PC-3 (cell line): Measurements from ENCODE around the gene FTO. TPM values are rescaled to one million over a fixed set of nuclear protein-coding genes. Genes with fewer than 3 reads are reported as not detected.

Experiments
- ATAC-seq: fragments of 200-7000 bp; cut with Tn5 transposase; 2 replicates; pipeline ENCODE4 v1.9.1; 2020; ENCODE audit warnings: mild to moderate bottlenecking, moderate library complexity
- BruUV-seq: library from RNA; stranded (reverse); fragments of 400-500 nt; replicated peaks from 2 replicates; lab custom pipeline; 2021; lab: Mats Ljungman, UMichigan
- CTCF ChIA-PET: fragments of 300-600 bp; sonication (Branson Sonifier 250); formaldehyde crosslinking; loops from one replicate; lab custom pipeline; 2022; ENCODE audit warnings: antibody characterized with exemption; lab: Charles Lee
- POLR2A ChIA-PET: fragments of 300-600 bp; sonication (Branson Sonifier 250); formaldehyde crosslinking; loops from one replicate; lab custom pipeline; 2022; ENCODE audit warnings: antibody characterized with exemption; ENCODE audit not compliant: unreplicated experiment; lab: Charles Lee
- DNase-seq: peaks from one replicate; pipeline ENCODE4 v3.0.0-alpha.2; 2015
- H2AFZ ChIP-seq: fragments of 300-600 bp; sonication (generic); 2 replicates; pipeline ENCODE4 v1.6.0; 2016; ENCODE audit warnings: antibody characterized with exemption, low read length
- H3F3A ChIP-seq: fragments of 300-600 bp; sonication (generic); one replicate; pipeline ENCODE4 v1.6.0; 2017; ENCODE audit warnings: antibody characterized with exemption, low read length, control low read depth, mild to moderate bottlenecking; ENCODE audit not compliant: unreplicated experiment
- H3K27ac ChIP-seq: fragments of 300-600 bp; sonication (generic); 2 replicates; pipeline ENCODE4 v1.5.1; 2016; ENCODE audit warnings: mild to moderate bottlenecking, low read length
- H3K27me3 ChIP-seq: fragments of 300-600 bp; sonication (generic); 2 replicates; pipeline ENCODE4 v1.6.1; 2016; ENCODE audit warnings: low read length, mixed read lengths
- H3K36me3 ChIP-seq: fragments of 300-600 bp; sonication (generic); 2 replicates; pipeline ENCODE4 v1.6.1; 2016; ENCODE audit warnings: low read depth, mixed run types, low read length, mixed read lengths
- H3K4me1 ChIP-seq: fragments of 300-600 bp; sonication (generic); 2 replicates; pipeline ENCODE4 v1.5.1; 2016; ENCODE audit warnings: low read length; ENCODE audit not compliant: insufficient read depth
- H3K4me2 ChIP-seq: fragments of 300-600 bp; sonication (generic); 2 replicates; pipeline ENCODE4 v1.6.0; 2016; ENCODE audit warnings: low read length
- H3K4me3 ChIP-seq: fragments of 300-600 bp; sonication (generic); 2 replicates; pipeline ENCODE4 v1.5.1; 2016; ENCODE audit warnings: mild to moderate bottlenecking, low read length, mixed read lengths
- H3K79me2 ChIP-seq: fragments of 300-600 bp; sonication (generic); 2 replicates; pipeline ENCODE4 v1.6.1; 2017; ENCODE audit warnings: low read length, mixed read lengths
- H3K9ac ChIP-seq: fragments of 300-600 bp; sonication (generic); 2 replicates; pipeline ENCODE4 v1.6.0; 2016; ENCODE audit warnings: mild to moderate bottlenecking, low read length
- H3K9me2 ChIP-seq: fragments of 300-600 bp; sonication (generic); replicated peaks from 2 replicates; pipeline ENCODE4 v1.6.1; 2016; ENCODE audit warnings: mixed run types, low read length, mixed read lengths
- H3K9me3 ChIP-seq: fragments of 300-600 bp; sonication (generic); 2 replicates; pipeline ENCODE4 v1.6.1; 2016; ENCODE audit warnings: low read length, mixed read lengths
- H4K20me1 ChIP-seq: fragments of 300-600 bp; sonication (generic); 2 replicates; pipeline ENCODE4 v1.6.1; 2016; ENCODE audit warnings: low read length, mixed read lengths
- CTCF ChIP-seq: fragments of 300-600 bp; sonication (generic); conservative IDR thresholded peaks from 2 replicates; pipeline ENCODE4 v1.5.1; 2017; ENCODE audit warnings: antibody characterized with exemption, low read depth, mild to moderate bottlenecking, low read length
- EZH2 ChIP-seq: fragments of 300-600 bp; sonication (generic); IDR thresholded peaks from one replicate; pipeline ENCODE4 v1.6.1; 2017; ENCODE audit warnings: antibody characterized with exemption, mild to moderate bottlenecking, low read length; ENCODE audit not compliant: unreplicated experiment
- EZH2phosphoT487 ChIP-seq: fragments of 300-600 bp; sonication (generic); IDR thresholded peaks from 2 replicates; pipeline ENCODE4 v1.6.1; 2018; ENCODE audit warnings: mild to moderate bottlenecking, antibody characterized with exemption, low read length, borderline replicate concordance
- intact Hi-C: fragments of 100-400 bp; cut with micrococcal nuclease; formaldehyde crosslinking; loops from 2 replicates; pipeline ENCODE4 v1.9.0; 2023
- total RNA-seq: library from RNA; depleted of rRNA; stranded (reverse); fragments of >200 nt; gene quantifications from 2 replicates; pipeline ENCODE4 v1.2.3, GENCODE V29; 2014

FTO gene
- total RNA-seq, 1 experiment from 2014 or later = 27.0 TPM

GRCh38 chr16:53863861-53864260 lies 159.9 kb downstream of the FTO start:
- Histone ChIP-seq H3K4me2 (0 out of 2 replicates have a peak overlapping the region, but pooled peaks have one; percentile 10), H3F3A (no peaks in the 10 kb centered on the region), H3K27me3 (no peaks in the 10 kb centered on the region), H3K4me1 (peaks cover 22% of the 10 kb centered on the region), H3K9me3 (no peaks in the 10 kb centered on the region), H3K36me3 (no peaks in the 10 kb centered on the region), H3K4me3 (no peak overlapping the region), H4K20me1 (no peaks in the 10 kb centered on the region), H3K9ac (no peak overlapping the region), H3K9me2 (no peaks in the 10 kb centered on the region), H3K27ac (no peak overlapping the region), H3K79me2 (no peaks in the 10 kb centered on the region), H2AFZ (no peak overlapping the region)
- ChIA-PET CTCF (no interaction called here), POLR2A (no interaction called here)
- intact Hi-C loops = loop anchor here (10.0 kb wide), 1 partner anchor 49 kb away; no protein-coding TSS in a partner anchor
- TF ChIP-seq EZH2phosphoT487 (no peak), EZH2 (no peak), CTCF (no peak)
- no peak for DNase-seq
- no peak for ATAC-seq
- BruUV-seq = no TSS peak

GRCh38 chr16:53864819-53865493 lies 161.0 kb downstream of the FTO start:
- H3K79me2 ChIP-seq = no peaks in the 10 kb centered on the region
- ATAC-seq (peak; percentile 93), DNase-seq (peak; percentile 58)
- H3K9ac ChIP-seq = no peak overlapping the region; the same call in 1 of the 2 replicates
- no peaks in the 10 kb centered on the region for H3K36me3 ChIP-seq
- no peak for TF ChIP-seq EZH2phosphoT487
- TF ChIP-seq EZH2 = no peak
- TF ChIP-seq CTCF = no peak
- no peaks in the 10 kb centered on the region for H4K20me1 ChIP-seq
- H3F3A ChIP-seq = no peaks in the 10 kb centered on the region
- POLR2A ChIA-PET = interaction anchor here (0.7 kb wide), 1 partner anchor 37 kb away, joined by 4 read pairs; no protein-coding TSS in a partner anchor
- peak overlapping the region; percentile 69 for H3K27ac ChIP-seq
- intact Hi-C loops = loop anchor here (10.0 kb wide), 1 partner anchor 50 kb away; no protein-coding TSS in a partner anchor
- CTCF ChIA-PET = no interaction called here
- no peaks in the 10 kb centered on the region for H3K27me3 ChIP-seq
- H3K9me3 ChIP-seq = no peaks in the 10 kb centered on the region
- BruUV-seq = no TSS peak
- peaks cover 22% of the 10 kb centered on the region for H3K4me1 ChIP-seq
- H3K9me2 ChIP-seq = no peaks in the 10 kb centered on the region
- peak overlapping the region; percentile 10 for H3K4me2 ChIP-seq
- H3K4me3 ChIP-seq = no peak overlapping the region
- no peak overlapping the region for H2AFZ ChIP-seq

GRCh38 chr16:53865494-53865863 lies 161.5 kb downstream of the FTO start:
- DNase-seq = no peak
- TF ChIP-seq EZH2 (no peak), EZH2phosphoT487 (no peak)
- no peaks in the 10 kb centered on the region for H3K79me2 ChIP-seq
- no peak overlapping the region for H3K4me3 ChIP-seq
- no peaks in the 10 kb centered on the region for H4K20me1 ChIP-seq
- no peak overlapping the region for H2AFZ ChIP-seq
- BruUV-seq = no TSS peak
- H3K4me2 ChIP-seq = peak overlapping the region; percentile 10
- no peaks in the 10 kb centered on the region for H3F3A ChIP-seq
- H3K27me3 ChIP-seq = no peaks in the 10 kb centered on the region
- H3K9ac ChIP-seq = no peak overlapping the region; the same call in 1 of the 2 replicates
- H3K9me2 ChIP-seq = no peaks in the 10 kb centered on the region
- CTCF ChIA-PET = no interaction called here
- peak overlapping the region; percentile 69 for H3K27ac ChIP-seq
- H3K4me1 ChIP-seq = peaks cover 22% of the 10 kb centered on the region
- intact Hi-C loops = loop anchor here (10.0 kb wide), 1 partner anchor 51 kb away; no protein-coding TSS in a partner anchor
- POLR2A ChIA-PET = no interaction called here
- no peaks in the 10 kb centered on the region; the same call in 1 of the 2 replicates for H3K36me3 ChIP-seq
- peak; percentile 50 for ATAC-seq
- no peaks in the 10 kb centered on the region for H3K9me3 ChIP-seq
